Hair follicle dermal papilla cell (primary cell): ENCODE measurements around the gene CANT1. TPM values are rescaled to one million over a fixed set of nuclear protein-coding genes. Genes with fewer than 3 reads are reported as not detected.

Source experiments
- total RNA-seq: library from RNA; depleted of rRNA; stranded (reverse); fragments of >200 nt; gene quantifications from 2 replicates; pipeline ENCODE4 v1.2.3, GENCODE V29; 2012

Gene CANT1
- total RNA-seq: 50.6 and 74.0 TPM in 2 replicates

DNA sequence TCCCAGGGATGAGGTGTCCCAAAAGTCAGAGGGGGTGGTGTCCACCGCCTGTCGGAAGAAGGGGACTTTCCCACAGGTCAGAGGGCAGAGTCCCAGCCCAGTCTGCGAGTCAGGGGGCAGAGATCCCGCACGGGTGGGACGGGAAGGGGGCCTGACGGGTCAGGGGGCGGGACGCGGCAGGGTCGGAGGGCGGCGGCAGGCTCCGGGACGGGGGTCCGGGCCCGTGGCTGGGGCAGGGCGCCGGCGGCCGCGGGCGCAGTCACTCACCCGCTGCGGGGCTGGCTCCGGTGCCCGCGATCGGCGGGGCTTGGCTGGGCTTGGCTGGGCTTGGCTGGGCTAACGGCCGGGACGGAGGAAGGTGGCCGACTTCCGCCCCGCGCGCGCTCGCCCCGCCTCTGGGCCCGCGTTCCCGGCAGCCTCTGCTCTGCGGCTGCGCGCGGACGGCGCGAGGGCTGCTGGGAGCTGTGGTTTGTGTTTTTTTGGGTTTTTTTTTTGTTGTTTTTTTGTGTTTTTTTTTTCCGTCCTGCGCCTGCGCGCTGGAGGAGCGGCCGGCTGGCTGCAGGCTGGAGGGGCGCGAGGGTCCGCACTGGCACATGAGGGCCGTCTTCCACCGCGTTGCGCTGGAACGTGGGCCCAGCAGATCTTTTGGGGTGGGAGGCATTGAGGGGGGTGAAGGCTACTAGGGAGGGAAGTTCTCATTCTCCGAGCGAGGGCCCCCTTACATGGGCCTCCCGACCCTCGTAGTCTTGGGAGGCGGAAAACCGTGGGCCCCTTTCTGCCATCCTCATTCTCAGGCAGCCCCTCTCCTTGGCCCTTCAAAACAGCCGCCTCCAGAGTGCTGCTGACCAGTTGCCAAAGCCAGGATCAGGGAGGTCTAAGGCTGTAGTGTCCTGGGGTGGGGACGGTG, at the start of gene CANT1:
Gene CANT1 (minus strand): TSS at position 368 of the 907 bp plus-strand sequence. CDS start 12,142 bp downstream, outside the sequence.

DNA sequence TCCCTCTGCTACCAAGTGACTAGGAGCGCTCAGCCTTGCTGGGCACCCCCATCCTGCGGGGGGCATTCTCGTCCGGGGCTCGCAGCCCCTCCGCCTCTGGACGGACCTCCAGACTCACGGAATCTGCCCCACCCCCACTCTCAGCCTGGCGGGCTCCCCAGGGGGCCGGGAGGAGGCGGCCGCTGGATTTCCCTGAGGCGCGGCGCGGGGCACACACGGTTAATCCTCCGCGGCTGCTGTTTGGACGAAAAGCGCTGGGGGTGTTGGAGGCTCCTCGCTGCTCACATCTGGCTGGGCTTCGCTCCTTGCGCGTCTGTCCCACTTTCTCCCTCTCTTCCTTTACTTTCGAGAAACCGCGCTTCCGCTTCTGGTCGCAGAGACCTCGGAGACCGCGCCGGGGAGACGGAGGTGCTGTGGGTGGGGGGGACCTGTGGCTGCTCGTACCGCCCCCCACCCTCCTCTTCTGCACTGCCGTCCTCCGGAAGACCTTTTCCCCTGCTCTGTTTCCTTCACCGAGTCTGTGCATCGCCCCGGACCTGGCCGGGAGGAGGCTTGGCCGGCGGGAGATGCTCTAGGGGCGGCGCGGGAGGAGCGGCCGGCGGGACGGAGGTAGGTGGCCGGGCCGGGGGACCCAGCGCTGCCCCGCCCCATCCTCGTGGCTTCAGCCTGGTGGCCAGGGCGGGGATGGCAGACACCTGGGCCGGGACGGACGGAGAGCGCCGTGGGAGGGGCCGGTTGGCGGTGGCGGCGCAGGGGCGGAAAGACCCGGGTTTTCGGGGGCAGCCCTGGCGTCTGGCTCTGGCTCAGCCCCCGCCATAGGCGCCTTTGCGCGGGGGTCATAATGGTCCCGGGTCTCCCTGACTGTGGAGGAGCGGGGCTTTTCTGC, 14.6 kb upstream of the CANT1 start, which contains the start of gene C1QTNF1:
Gene C1QTNF1 (plus strand): TSS at position 284 of the 886 bp plus-strand sequence. CDS start 19,800 bp downstream, outside the sequence.

DNA sequence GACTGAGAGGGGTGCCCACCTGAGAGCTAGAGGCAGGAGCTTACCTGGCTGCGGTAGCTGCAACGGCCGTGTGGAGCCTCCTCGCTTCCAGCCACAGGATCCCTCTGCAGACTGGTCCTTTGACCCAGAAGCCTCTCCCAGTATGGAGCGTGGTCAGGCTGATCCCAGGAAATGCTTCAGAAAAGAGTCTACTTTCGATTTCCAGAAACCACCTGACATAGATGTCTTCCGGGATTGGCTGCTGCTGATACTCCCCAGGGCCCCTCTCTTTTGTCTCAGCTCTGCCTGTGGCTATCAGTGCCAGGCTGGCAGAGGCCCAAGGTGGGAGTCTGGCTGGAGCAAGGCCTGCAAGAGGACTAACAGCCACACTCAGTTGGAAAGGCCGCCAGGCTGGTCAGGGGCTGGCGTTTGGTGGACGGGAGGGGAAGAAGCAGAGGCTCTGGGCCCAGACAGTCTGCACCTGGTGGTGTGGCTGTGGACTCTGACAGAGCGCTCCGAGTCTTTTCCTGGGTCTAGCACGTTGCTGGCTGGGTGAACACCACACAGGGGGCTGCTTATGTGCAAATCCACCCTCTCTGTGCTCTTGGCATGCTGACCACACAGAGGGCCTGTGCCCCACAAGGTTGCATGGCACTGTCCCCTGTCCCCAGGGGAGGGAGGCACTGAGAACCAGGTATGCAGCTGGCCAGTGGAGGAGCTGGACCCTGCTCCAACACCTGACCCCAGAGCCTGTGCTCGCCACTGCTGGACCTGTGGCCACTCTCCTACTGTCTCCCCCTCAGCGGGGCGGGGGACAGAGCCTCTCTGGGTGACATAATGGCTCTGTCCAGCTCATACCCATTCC, 29.6 kb downstream of the CANT1 start, which contains the start of gene LGALS3BP:
Gene LGALS3BP (minus strand): TSS at position 144 of the 844 bp plus-strand sequence. CDS start 2,732 bp downstream, outside the sequence.

Other genes starting within 250 kb of the CANT1 start
- 13.6 and 14.0 TPM in 2 replicates for gene CYTH1, start 227.5 kb downstream of the CANT1 start, total RNA-seq
- gene USP36, start 168.9 kb downstream of the CANT1 start, total RNA-seq: 45.4 and 50.5 TPM in 2 replicates
- gene CEP295NL, start 106.6 kb downstream of the CANT1 start, total RNA-seq: 6.2 and 6.6 TPM in 2 replicates
- gene TIMP2, start 84.4 kb downstream of the CANT1 start, total RNA-seq: 256 and 268 TPM in 2 replicates
- gene LGALS3BP, start 29.8 kb downstream of the CANT1 start, total RNA-seq: 159 and 222 TPM in 2 replicates
- 23.9 and 24.7 TPM in 2 replicates for gene C1QTNF1, start 14.4 kb upstream of the CANT1 start, total RNA-seq
- 11.8 and 15.4 TPM in 2 replicates for gene ENGASE, start 65.1 kb upstream of the CANT1 start, total RNA-seq